ENCODE measurements around the gene FAM98B.
"Not testable (repeated sequence)": the region's sequence is repeated elsewhere in the genome, so short reads cannot be mapped to it uniquely, and the experiment has no call there.

Gene FAM98B

DNA sequence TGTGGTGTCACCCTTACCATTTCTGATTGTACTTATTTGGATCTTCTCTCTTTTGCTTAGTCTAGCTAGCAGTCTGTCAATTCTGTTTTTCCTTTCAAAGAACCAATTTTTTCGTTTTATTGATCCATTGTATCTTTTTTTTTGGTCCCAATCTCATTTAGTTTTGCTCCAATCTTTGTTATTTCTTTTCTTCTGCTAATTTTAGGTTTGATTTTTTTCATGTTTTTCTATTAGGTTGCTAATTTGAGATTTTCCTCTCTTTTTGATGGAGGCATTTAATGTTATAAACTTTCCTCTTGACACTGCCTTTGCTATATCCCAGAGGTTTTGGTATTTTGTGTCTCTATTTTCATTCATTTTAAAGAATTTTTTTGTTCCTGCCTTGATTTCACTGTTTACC is 16.9 kb upstream of the FAM98B start:
- no peak overlapping the region for H3K9ac ChIP-seq (ENCODE audit: low read length)
- peaks cover 6% of the 10 kb centered on the region for H3K4me1 ChIP-seq (ENCODE audit: control insufficient read depth, low read depth, low read length)
- H3K27ac ChIP-seq (ENCODE audit: low read length) = no peak overlapping the region
- H3K36me3 ChIP-seq (ENCODE audit: control insufficient read depth, low read depth, low read length) = no peaks in the 10 kb centered on the region
- H3K9me3 ChIP-seq (ENCODE audit: control insufficient read depth, low read depth, low read length) = no peaks in the 10 kb centered on the region
- no peaks in the 10 kb centered on the region for H3K27me3 ChIP-seq (ENCODE audit: control insufficient read depth, insufficient read depth, low read length)
- no peak overlapping the region for H3K4me3 ChIP-seq (ENCODE audit: low read length)

DNA sequence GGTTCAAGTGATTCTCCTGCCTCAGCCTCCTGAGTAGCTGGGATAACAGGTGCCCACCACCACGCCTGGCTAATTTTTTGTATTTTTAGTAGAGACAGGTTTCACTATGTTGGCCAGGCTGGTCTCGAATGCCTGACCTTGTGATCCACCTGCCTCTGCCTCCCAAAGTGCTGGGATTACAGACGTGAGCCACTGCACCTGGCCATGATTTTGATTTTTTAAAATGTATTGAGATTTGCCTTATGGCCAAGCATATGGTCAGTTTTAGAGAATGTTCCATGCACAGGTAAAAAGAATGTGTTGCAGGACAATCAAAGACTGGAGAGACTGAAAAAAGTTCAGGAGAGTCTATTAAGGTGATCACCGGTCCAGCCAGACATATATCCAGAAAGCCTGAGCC is 16.3 kb upstream of the FAM98B start:
- H3K9me3 ChIP-seq (ENCODE audit: control insufficient read depth, low read depth, low read length); H3K4me3 ChIP-seq (ENCODE audit: low read length); H3K27ac ChIP-seq (ENCODE audit: low read length); H3K36me3 ChIP-seq (ENCODE audit: control insufficient read depth, low read depth, low read length); H3K27me3 ChIP-seq (ENCODE audit: control insufficient read depth, insufficient read depth, low read length); H3K9ac ChIP-seq (ENCODE audit: low read length); H3K4me1 ChIP-seq (ENCODE audit: control insufficient read depth, low read depth, low read length): not testable (repeated sequence)

DNA sequence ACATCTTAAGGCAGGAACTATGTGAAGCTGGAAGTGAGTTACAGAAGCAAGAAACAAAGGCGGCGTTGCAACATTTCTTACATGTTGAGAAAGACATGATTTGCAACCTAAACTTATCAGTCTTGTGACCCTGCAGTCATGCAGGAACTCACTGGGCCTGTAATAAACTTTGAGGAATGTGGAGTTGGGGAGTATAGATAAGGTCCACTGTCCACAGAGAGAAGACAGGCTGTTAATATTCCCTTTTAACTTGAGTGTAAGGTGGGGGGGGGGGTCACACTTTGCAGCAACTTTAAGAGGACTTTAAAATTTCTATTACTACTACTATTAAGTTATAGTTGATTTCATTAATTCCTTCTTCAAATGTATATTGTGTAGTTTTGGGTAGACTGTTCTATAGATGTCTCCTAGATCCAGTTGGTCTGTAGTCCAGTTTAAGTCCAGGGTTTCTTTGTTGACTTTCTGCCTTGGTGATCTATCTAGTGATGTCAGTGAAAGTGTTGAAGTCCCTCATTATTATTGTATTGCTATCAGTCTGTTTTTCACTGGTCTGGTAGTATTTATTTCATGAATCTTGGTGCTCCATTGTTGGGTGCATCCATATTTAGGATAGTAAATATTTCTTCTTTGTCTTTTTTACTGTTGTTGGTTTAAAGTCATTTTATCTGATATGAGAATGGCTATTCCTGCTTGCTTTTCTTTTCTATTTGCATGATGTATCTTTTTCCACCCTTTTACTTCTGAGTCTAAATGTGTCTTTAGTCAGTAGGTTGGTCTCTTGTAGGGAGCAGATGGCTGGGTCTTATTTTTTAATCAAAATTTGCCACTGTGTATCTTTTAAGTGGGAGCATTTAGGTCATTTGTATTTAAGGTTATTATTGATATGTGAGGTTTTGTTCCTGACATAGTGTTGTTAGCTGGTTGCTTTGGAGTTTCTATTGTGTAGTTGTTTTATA is 15.6 kb upstream of the FAM98B start:
- no peak overlapping the region for H3K9ac ChIP-seq (ENCODE audit: low read length)
- H3K27ac ChIP-seq (ENCODE audit: low read length) = no peak overlapping the region
- H3K27me3 ChIP-seq (ENCODE audit: control insufficient read depth, insufficient read depth, low read length) = no peaks in the 10 kb centered on the region
- H3K36me3 ChIP-seq (ENCODE audit: control insufficient read depth, low read depth, low read length) = no peaks in the 10 kb centered on the region
- H3K4me1 ChIP-seq (ENCODE audit: control insufficient read depth, low read depth, low read length) = peaks cover 6% of the 10 kb centered on the region
- no peaks in the 10 kb centered on the region for H3K9me3 ChIP-seq (ENCODE audit: control insufficient read depth, low read depth, low read length)
- H3K4me3 ChIP-seq (ENCODE audit: low read length) = no peak overlapping the region

DNA sequence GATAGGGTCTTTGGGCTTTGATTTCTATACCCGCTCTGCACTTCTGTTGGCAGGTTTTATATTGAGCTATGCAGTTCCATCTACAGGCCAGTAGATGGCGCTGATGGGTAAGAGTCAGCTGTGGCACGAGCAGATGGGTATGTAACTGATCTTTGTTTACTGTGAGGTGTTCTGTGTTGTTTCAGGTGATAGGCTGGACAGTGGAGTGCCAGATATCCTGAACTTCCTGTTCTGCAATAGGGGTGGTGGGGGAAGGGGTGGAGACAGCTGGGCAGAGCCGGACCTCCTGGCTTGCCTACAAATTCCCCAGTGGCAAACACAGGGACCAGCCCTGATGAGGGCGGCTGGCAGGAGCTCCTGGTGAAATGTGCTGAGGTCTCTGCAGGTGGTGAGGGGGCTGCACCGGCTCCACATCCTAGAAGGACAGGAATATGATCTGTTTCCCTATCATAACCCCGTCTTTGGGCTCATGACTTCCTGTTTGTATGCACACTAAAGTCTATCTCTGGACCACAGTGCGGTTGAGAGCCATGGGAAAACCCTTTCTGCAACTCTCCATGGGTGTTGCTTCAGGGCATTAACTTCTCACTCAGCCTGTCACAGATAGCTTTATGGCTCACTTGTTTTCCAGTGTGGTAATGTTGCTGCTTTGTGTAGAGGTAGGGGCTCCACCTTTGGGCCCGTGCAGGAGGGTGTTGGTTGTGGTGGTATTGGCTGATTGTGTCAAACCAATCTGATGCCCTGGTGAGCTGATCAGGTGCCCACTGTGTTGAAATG is 13.4 kb upstream of the FAM98B start:
- H3K4me3 ChIP-seq (ENCODE audit: low read length) = no peak overlapping the region
- H3K36me3 ChIP-seq (ENCODE audit: control insufficient read depth, low read depth, low read length) = no peaks in the 10 kb centered on the region
- H3K27ac ChIP-seq (ENCODE audit: low read length) = no peak overlapping the region
- H3K4me1 ChIP-seq (ENCODE audit: control insufficient read depth, low read depth, low read length) = peaks cover 6% of the 10 kb centered on the region
- no peak overlapping the region for H3K9ac ChIP-seq (ENCODE audit: low read length)
- H3K9me3 ChIP-seq (ENCODE audit: control insufficient read depth, low read depth, low read length) = no peaks in the 10 kb centered on the region
- no peaks in the 10 kb centered on the region for H3K27me3 ChIP-seq (ENCODE audit: control insufficient read depth, insufficient read depth, low read length)

DNA sequence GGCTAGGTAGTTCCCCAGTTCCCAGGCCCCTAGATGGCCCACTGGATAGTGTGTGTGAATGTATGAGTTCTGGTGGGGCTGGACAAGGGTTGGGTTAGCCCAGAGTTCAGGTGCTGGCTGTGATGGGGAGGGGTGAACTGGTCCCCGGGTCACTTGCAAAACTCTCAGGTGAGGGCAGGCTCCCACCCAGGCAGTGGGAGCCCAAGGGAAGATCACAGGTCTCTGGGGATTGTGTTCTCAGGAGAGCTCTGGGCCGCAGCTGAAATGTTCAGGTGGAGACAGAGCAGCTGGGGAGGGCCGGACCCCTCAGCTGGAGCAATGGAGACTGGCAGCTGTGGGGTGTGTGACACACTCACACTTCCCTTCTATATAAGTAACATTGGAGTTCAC is 12.8 kb upstream of the FAM98B start:
- H3K9ac ChIP-seq (ENCODE audit: low read length) = no peak overlapping the region
- H3K27me3 ChIP-seq (ENCODE audit: control insufficient read depth, insufficient read depth, low read length) = no peaks in the 10 kb centered on the region
- no peak overlapping the region for H3K4me3 ChIP-seq (ENCODE audit: low read length)
- no peak overlapping the region for H3K27ac ChIP-seq (ENCODE audit: low read length)
- peaks cover 6% of the 10 kb centered on the region for H3K4me1 ChIP-seq (ENCODE audit: control insufficient read depth, low read depth, low read length)
- no peaks in the 10 kb centered on the region for H3K9me3 ChIP-seq (ENCODE audit: control insufficient read depth, low read depth, low read length)
- H3K36me3 ChIP-seq (ENCODE audit: control insufficient read depth, low read depth, low read length) = no peaks in the 10 kb centered on the region

DNA sequence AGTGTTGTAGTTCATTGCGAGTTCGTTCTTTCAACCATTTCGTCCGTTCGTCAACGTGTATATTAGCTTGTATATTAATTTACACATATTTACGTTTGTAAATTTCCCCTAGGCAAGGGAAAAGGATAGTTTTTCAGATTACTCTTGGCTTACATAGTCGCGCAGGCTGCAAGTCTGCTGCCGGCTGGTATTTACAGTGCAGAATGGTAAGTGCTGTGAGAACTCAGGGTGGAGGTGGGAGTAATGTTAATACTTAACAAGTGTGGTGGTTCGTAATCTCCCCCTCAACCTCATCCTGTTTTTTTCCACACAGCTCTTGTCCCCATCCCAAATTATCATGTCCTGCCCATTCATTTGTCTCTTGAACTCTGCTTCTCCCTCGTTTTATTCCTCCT is 766 bp downstream of the FAM98B start:
- no peaks in the 10 kb centered on the region for H3K36me3 ChIP-seq (ENCODE audit: control insufficient read depth, low read depth, low read length)
- H3K27me3 ChIP-seq (ENCODE audit: control insufficient read depth, insufficient read depth, low read length) = no peaks in the 10 kb centered on the region
- peak overlapping the region; percentile 96 for H3K4me3 ChIP-seq (ENCODE audit: low read length)
- H3K27ac ChIP-seq (ENCODE audit: low read length) = peak overlapping the region; percentile 93
- no peaks in the 10 kb centered on the region for H3K9me3 ChIP-seq (ENCODE audit: control insufficient read depth, low read depth, low read length)
- peaks cover 3% of the 10 kb centered on the region for H3K4me1 ChIP-seq (ENCODE audit: control insufficient read depth, low read depth, low read length)
- H3K9ac ChIP-seq (ENCODE audit: low read length) = peak overlapping the region; percentile 98

DNA sequence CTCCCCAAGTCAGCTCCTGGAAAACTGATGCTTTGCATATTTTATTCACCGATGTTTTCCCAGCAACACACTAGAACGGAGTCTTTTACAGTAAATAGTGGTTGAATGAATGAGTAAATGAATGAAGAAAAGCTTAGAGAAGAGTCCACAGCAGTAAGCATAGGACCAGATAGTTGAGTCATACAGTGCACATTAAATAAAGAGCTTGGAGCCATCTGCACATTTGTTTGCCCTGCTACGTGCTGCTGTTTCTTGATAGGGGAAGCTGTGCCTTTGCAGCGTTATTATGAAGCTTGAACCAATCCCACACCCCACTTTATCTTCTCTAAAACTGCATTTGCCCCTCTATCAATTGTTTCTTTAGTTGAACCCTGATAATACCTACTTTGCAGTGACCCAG is 1.2 kb downstream of the FAM98B start:
- H3K4me1 ChIP-seq (ENCODE audit: control insufficient read depth, low read depth, low read length) = peaks cover 3% of the 10 kb centered on the region
- H3K27me3 ChIP-seq (ENCODE audit: control insufficient read depth, insufficient read depth, low read length) = no peaks in the 10 kb centered on the region
- no peaks in the 10 kb centered on the region for H3K36me3 ChIP-seq (ENCODE audit: control insufficient read depth, low read depth, low read length)
- H3K27ac ChIP-seq (ENCODE audit: low read length) = no peak overlapping the region
- peak overlapping the region; percentile 96 for H3K4me3 ChIP-seq (ENCODE audit: low read length)
- H3K9me3 ChIP-seq (ENCODE audit: control insufficient read depth, low read depth, low read length) = no peaks in the 10 kb centered on the region
- peak overlapping the region; percentile 98 for H3K9ac ChIP-seq (ENCODE audit: low read length)

DNA sequence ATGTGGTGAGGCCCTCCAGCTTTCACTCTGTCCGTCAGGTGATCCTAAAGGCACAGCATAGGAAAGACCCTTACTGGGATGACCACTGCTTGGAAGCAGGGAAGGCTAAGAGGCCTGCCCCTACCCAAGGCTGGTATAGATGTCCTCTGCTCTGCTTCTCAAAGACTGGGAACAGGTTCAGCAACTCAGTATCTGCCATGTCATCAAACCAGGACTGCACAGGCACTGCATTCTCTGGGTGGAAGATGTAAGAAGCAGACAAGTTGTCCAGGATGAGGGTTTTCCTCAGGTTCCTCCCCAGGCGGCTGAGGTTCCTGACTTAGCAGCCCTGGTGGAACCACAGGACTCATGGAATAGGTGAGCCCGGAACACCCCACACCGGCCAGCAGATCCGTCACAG is 4.7 kb downstream of the FAM98B start:
- Histone ChIP-seq H3K4me1 (ENCODE audit: control insufficient read depth, low read depth, low read length) (no peaks in the 10 kb centered on the region), H3K9me3 (ENCODE audit: control insufficient read depth, low read depth, low read length) (no peaks in the 10 kb centered on the region), H3K36me3 (ENCODE audit: control insufficient read depth, low read depth, low read length) (no peaks in the 10 kb centered on the region), H3K27me3 (ENCODE audit: control insufficient read depth, insufficient read depth, low read length) (no peaks in the 10 kb centered on the region), H3K9ac (ENCODE audit: low read length) (no peak overlapping the region), H3K4me3 (ENCODE audit: low read length) (no peak overlapping the region), H3K27ac (ENCODE audit: low read length) (no peak overlapping the region)

DNA sequence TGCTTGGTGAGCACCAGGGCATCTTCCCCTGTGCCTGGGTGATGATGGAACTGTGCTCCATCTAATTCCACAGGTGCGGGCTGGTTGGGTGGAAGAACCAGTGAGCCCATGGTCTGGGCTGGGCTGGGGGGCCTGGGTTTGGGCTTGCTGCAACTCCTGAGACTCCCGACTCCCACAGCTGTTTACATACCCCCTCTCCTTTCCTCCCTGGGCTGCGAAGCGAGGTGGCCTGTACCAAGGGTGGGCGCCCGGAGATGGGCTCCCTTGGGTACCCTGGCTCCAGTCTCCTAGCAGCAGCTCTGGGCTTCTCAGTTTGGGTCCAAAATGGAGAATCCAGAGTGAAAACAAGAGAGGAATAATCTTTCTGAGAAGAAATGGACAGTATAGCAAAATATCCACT is 5.6 kb downstream of the FAM98B start:
- Histone ChIP-seq H3K36me3 (ENCODE audit: control insufficient read depth, low read depth, low read length) (no peaks in the 10 kb centered on the region), H3K4me3 (ENCODE audit: low read length) (no peak overlapping the region), H3K4me1 (ENCODE audit: control insufficient read depth, low read depth, low read length) (no peaks in the 10 kb centered on the region), H3K9me3 (ENCODE audit: control insufficient read depth, low read depth, low read length) (no peaks in the 10 kb centered on the region), H3K27ac (ENCODE audit: low read length) (no peak overlapping the region), H3K9ac (ENCODE audit: low read length) (no peak overlapping the region), H3K27me3 (ENCODE audit: control insufficient read depth, insufficient read depth, low read length) (no peaks in the 10 kb centered on the region)

DNA sequence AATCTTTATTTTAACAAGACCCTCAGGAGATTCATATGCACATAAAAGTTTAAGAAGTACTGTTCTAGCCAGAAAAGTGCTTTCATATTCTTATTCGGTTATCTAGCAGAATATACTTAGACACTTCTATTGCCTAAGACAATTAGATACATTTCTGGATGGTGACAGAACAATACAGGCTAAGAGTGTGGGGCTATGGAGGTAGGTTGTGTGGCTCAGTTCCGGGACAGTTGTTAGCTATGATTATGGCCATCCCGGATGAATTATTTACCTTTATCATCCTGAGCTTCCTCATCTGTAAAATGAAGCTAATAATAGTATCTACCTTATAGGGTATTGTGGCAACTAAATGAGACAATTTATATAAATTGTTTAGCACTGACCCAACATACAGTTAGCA is 6.6 kb downstream of the FAM98B start:
- Histone ChIP-seq H3K4me1 (ENCODE audit: control insufficient read depth, low read depth, low read length) (no peaks in the 10 kb centered on the region), H3K36me3 (ENCODE audit: control insufficient read depth, low read depth, low read length) (no peaks in the 10 kb centered on the region), H3K9me3 (ENCODE audit: control insufficient read depth, low read depth, low read length) (no peaks in the 10 kb centered on the region), H3K4me3 (ENCODE audit: low read length) (no peak overlapping the region), H3K9ac (ENCODE audit: low read length) (no peak overlapping the region), H3K27me3 (ENCODE audit: control insufficient read depth, insufficient read depth, low read length) (no peaks in the 10 kb centered on the region), H3K27ac (ENCODE audit: low read length) (no peak overlapping the region)

DNA sequence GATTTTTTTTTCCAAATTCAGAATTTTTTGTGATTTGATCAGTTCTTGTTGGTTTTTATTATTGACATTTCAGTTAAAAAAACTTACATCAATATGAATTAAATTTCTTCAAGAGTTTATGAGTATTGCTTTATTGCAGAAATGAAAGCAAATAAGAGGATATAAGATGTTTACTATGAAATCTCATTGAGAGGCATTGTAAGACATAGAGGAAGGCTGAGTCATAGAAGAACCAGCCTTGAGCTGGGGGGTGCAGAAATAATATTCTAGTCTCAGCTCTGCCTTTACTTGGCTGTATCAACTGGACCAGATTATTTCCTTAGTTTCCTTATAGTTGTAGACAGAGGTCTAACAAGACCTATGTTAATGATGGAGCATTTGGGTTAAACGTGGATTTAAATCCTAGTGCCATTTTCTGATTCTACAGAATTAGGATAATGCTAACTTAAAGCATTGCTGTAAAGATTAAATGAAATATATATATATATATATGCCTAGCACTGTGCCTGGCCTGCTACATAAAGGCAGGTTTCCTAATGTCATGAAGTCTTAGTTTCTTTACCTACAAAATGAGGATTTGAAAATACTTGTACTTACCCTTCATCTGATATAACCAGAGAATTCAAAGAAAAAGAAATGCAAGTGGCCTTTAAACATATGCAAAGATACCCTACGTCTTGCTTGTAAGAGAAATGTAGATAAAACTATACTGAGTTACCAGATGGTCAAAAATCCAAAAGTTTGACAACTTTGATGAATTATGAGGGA is 7.3 kb downstream of the FAM98B start:
- no peak overlapping the region for H3K4me3 ChIP-seq (ENCODE audit: low read length)
- no peak overlapping the region for H3K27ac ChIP-seq (ENCODE audit: low read length)

More for the DNA sequence above, 7.3 kb downstream of the FAM98B start:
- no peaks in the 10 kb centered on the region for H3K9me3 ChIP-seq (ENCODE audit: control insufficient read depth, low read depth, low read length)
- no peaks in the 10 kb centered on the region for H3K36me3 ChIP-seq (ENCODE audit: control insufficient read depth, low read depth, low read length)
- no peak overlapping the region for H3K9ac ChIP-seq (ENCODE audit: low read length)
- H3K4me1 ChIP-seq (ENCODE audit: control insufficient read depth, low read depth, low read length) = no peaks in the 10 kb centered on the region
- H3K27me3 ChIP-seq (ENCODE audit: control insufficient read depth, insufficient read depth, low read length) = no peaks in the 10 kb centered on the region

Measured in iPS-18a (cell line).